Fibroblast of villous mesenchyme (primary cell): ENCODE measurements around the gene APC. TPM values are rescaled to one million over a fixed set of nuclear protein-coding genes. Genes with fewer than 3 reads are reported as not detected.

Experiments used
- DNase-seq: peaks from one replicate; pipeline ENCODE4 v3.0.0-alpha.2; 2010; ENCODE audit warnings: low read depth
- H3K4me3 ChIP-seq: 2 replicates; pipeline ENCODE4 v1.5.1; 2011; ENCODE audit warnings: low read depth, mild to moderate bottlenecking, low read length
- CTCF ChIP-seq: IDR thresholded peaks from 2 replicates; pipeline ENCODE4 v1.5.1; 2012; ENCODE audit warnings: low read depth, mild to moderate bottlenecking, low read length; ENCODE audit not compliant: insufficient read depth
- total RNA-seq: library from RNA; depleted of rRNA; stranded (reverse); fragments of >200 nt; gene quantifications from 2 replicates; pipeline ENCODE4 v1.2.3, GENCODE V29; 2012

The APC gene
- total RNA-seq, 1 donor: 69.1 TPM

- TF ChIP-seq CTCF: no peak
- H3K4me3 ChIP-seq: no peak overlapping the region
- DNase-seq: no peak
Measured at GRCh38 chr5:112820246-112820645, 82.6 kb downstream of the APC start.

- H3K4me3 ChIP-seq: no peak overlapping the region
- DNase-seq: no peak
- no peak for TF ChIP-seq CTCF
Measured at GRCh38 chr5:112822456-112822855, 84.8 kb downstream of the APC start.

GRCh38 chr5:112823181-112823580 lies 85.5 kb downstream of the APC start:
- no peak for DNase-seq
- H3K4me3 ChIP-seq: no peak overlapping the region
- no peak for TF ChIP-seq CTCF

- no peak for TF ChIP-seq CTCF
- no peak for DNase-seq
- no peak overlapping the region for H3K4me3 ChIP-seq
Measured at GRCh38 chr5:112823656-112824055, 86.0 kb downstream of the APC start.

- DNase-seq: no peak
- no peak for TF ChIP-seq CTCF
Measured at GRCh38 chr5:112824197-112824596, 86.5 kb downstream of the APC start.

GRCh38 chr5:112830378-112830777 lies 92.7 kb downstream of the APC start:
- no peak for TF ChIP-seq CTCF
- DNase-seq: no peak
- no peak overlapping the region for H3K4me3 ChIP-seq

More at GRCh38 chr5:112824197-112824596, 86.5 kb downstream of the APC start:
- H3K4me3 ChIP-seq: no peak overlapping the region

- TF ChIP-seq CTCF: no peak
- no peak for DNase-seq
- no peak overlapping the region for H3K4me3 ChIP-seq
Measured at GRCh38 chr5:112833971-112834370, 96.3 kb downstream of the APC start.
